T-helper 2 cell treated with Interferon-gamma antibody and Interleukin-4, amounts not matched to agents 100 ng/mL and 5 ng/mL, for 36 hours (primary cell): ENCODE results near the gene HTR3B. TPM values are rescaled to one million over a fixed set of nuclear protein-coding genes. Genes with fewer than 3 reads are reported as not detected.

ENCODE experiments used
- intact Hi-C: fragments of 100-400 bp; cut with micrococcal nuclease; formaldehyde crosslinking; loops from one replicate; pipeline ENCODE4 v1.15.1; 2023
- total RNA-seq: library from RNA; stranded (reverse); gene quantifications from 2 replicates; pipeline ENCODE4 v1.2.3, GENCODE V29; 2022

The HTR3B gene
- total RNA-seq, 1 donor from 2014 or later, result not detected

GRCh38 chr11:113989381-113989780 is 84.8 kb downstream of the HTR3B start:
- intact Hi-C loops, result no loop called here

- intact Hi-C loops, result loop anchor here (5.0 to 10.0 kb wide), 3 partner anchors 47 to 515 kb away; partner anchors contain the start of gene DRD2
These were observed 85.3 kb downstream of the HTR3B start for GRCh38 chr11:113989916-113990315.

GRCh38 chr11:113991170-113991569 is 86.6 kb downstream of the HTR3B start:
- intact Hi-C loops, result loop anchor here (5.0 to 10.0 kb wide), 3 partner anchors 46 to 516 kb away; partner anchors contain the start of gene DRD2

- intact Hi-C loops, result loop anchor here (5.0 to 10.0 kb wide), 3 partner anchors 45 to 517 kb away; partner anchors contain the start of gene DRD2
These were observed 87.3 kb downstream of the HTR3B start for GRCh38 chr11:113991718-113992458.

GRCh38 chr11:113992459-113993110 is 88.0 kb downstream of the HTR3B start:
- intact Hi-C loops, result loop anchor here (5.0 to 10.0 kb wide), 3 partner anchors 45 to 518 kb away; partner anchors contain the start of gene DRD2

GRCh38 chr11:113994077-113994954 is 89.7 kb downstream of the HTR3B start:
- intact Hi-C loops, result loop anchor here (1.0 to 10.0 kb wide), 4 partner anchors 43 to 520 kb away; partner anchors contain the start of gene DRD2

Other genes with a start within 250 kb of the HTR3B start
- gene TMPRSS5, start 198.5 kb upstream of the HTR3B start, total RNA-seq, result 0.48 and 0.66 TPM in 2 replicates
- gene ZW10, start 131.1 kb upstream of the HTR3B start, total RNA-seq, result 21.0 and 23.3 TPM in 2 replicates
- gene CLDN25, start 125.0 kb upstream of the HTR3B start, total RNA-seq, result not detected in 2 replicates
- 41.4 and 44.1 TPM in 2 replicates for gene USP28, start 29.2 kb upstream of the HTR3B start, total RNA-seq
- not detected in 2 replicates for gene HTR3A, start 70.3 kb downstream of the HTR3B start, total RNA-seq
- 11.9 and 13.7 TPM in 2 replicates for gene ZBTB16, start 154.9 kb downstream of the HTR3B start, total RNA-seq